H1 (cell line): ENCODE measurements around the gene C13orf42. TPM values are rescaled to one million over a fixed set of nuclear protein-coding genes. Genes with fewer than 3 reads are reported as not detected.

Experiments used
- BACH1 ChIP-seq: IDR thresholded peaks from 2 replicates; pipeline ENCODE4 v1.6.1; 2012; ENCODE audit warnings: low read length, improper control_type of control experiment
- FOSL1 ChIP-seq: IDR thresholded peaks from 2 replicates; pipeline ENCODE4 v1.6.1; 2011; ENCODE audit warnings: mild to moderate bottlenecking, low read depth, low read length, moderate library complexity; ENCODE audit not compliant: insufficient read depth
- polyA plus RNA-seq, 7 experiments: library from polyadenylated mRNA; depleted of rRNA in 3 of 7; stranded (reverse) in 5 of 7; unstranded in 2 of 7; fragments of >200 nt in 5 of 7; fragments of 200-250 nt in 2 of 7; gene quantifications; 1 replicate in 5 of 7; 2 replicates in 1 of 7; 4 replicates in 1 of 7; pipeline versions ENCODE4 v1.2.1 to v1.2.3, GENCODE V29; 2011 to 2013; ENCODE audit warnings: missing spikeins in 2 of 7, mixed read lengths in 2 of 7
- total RNA-seq: library from RNA; stranded (reverse); fragmentation: NEBNext Ultra II Directional; extraction: Animal tissue kit (Norgen Biotek cat#: 25700); gene quantifications from 2 replicates; pipeline ENCODE4 v1.2.1, GENCODE V29; 2021
- TF ChIP-seq, protein P1 (sequence below): IDR thresholded peaks from 2 replicates; pipeline ENCODE4 v1.6.1; 2012; ENCODE audit warnings: inconsistent platforms

Gene C13orf42
- total and polyA plus RNA-seq, 2 of the 8 experiments (the other 6 are each of a cell fraction or from before 2014, with no cell fraction given) = 9.9 to 10.1 TPM

DNA sequence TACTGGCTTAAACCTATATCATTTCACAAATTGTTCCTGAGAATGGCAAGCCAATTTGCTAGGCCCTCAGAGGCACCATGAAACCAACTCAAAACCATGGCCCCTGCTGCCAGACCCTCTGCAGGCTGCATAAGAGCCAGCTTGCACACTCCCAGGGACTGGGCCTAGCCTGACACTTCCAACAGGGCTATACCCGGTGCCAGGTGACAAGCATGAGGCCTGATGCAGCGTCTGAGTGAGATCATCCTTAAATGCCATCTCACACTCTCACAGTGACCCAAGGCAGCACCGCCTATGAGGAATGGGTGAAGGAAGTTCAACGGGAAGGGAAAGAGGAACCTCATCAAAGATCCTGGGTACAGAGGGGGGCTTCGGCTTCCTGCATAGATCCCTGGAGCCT lies 65.6 kb downstream of the C13orf42 start (continued):
- TF ChIP-seq BACH1 (no peak), FOSL1 (no peak)
- TF ChIP-seq, protein P1, sequence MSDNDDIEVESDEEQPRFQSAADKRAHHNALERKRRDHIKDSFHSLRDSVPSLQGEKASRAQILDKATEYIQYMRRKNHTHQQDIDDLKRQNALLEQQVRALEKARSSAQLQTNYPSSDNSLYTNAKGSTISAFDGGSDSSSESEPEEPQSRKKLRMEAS = no peak
- TF ChIP-seq, all 59 proteins: peak for 0
